T-helper 17 cell (primary cell): ENCODE data around the gene FAM118B. TPM values are rescaled to one million over a fixed set of nuclear protein-coding genes. Genes with fewer than 3 reads are reported as not detected.

Experiments
- ATAC-seq: fragments of 150-1000 bp; cut with Tn5 transposase; 2 replicates; pipeline ENCODE4 v1.10.0; 2021; ENCODE audit warnings: mild to moderate bottlenecking, moderate library complexity
- DNase-seq, 3 donors: peaks; one replicate each; pipeline versions ENCODE4 v3.0.0 to v3.0.0-alpha.2; 2020 to 2021
- H3K9me3 ChIP-seq: one replicate; pipeline ENCODE4 v1.7.0; 2013; ENCODE audit warnings: low read length, mild to moderate bottlenecking; ENCODE audit not compliant: control insufficient read depth, poor library complexity, severe bottlenecking
- H3K27ac Mint-ChIP-seq: one replicate; pipeline ENCODE4 v1.8.0; 2022; ENCODE audit warnings: mild to moderate bottlenecking, moderate library complexity, mixed read lengths
- H3K27me3 Mint-ChIP-seq: one replicate; pipeline ENCODE4 v1.8.0; 2022; ENCODE audit warnings: mixed read lengths
- H3K36me3 Mint-ChIP-seq: one replicate; pipeline ENCODE4 v1.8.0; 2022; ENCODE audit warnings: low read depth, mixed read lengths
- H3K4me1 Mint-ChIP-seq: one replicate; pipeline ENCODE4 v1.8.0; 2022; ENCODE audit warnings: mild to moderate bottlenecking, mixed read lengths
- H3K4me3 Mint-ChIP-seq: one replicate; pipeline ENCODE4 v1.8.0; 2022; ENCODE audit warnings: mild to moderate bottlenecking, moderate library complexity, mixed read lengths
- total RNA-seq, 4 donors: library from RNA in 2 of 4; stranded (reverse) in 2 of 4; gene quantifications; one replicate each; pipeline ENCODE4 v1.2.3 and lab custom pipeline; 2022 to 2026

The FAM118B gene
- total RNA-seq, 2 donors from 2014 or later = 2.5 to 2.8 TPM

DNA sequence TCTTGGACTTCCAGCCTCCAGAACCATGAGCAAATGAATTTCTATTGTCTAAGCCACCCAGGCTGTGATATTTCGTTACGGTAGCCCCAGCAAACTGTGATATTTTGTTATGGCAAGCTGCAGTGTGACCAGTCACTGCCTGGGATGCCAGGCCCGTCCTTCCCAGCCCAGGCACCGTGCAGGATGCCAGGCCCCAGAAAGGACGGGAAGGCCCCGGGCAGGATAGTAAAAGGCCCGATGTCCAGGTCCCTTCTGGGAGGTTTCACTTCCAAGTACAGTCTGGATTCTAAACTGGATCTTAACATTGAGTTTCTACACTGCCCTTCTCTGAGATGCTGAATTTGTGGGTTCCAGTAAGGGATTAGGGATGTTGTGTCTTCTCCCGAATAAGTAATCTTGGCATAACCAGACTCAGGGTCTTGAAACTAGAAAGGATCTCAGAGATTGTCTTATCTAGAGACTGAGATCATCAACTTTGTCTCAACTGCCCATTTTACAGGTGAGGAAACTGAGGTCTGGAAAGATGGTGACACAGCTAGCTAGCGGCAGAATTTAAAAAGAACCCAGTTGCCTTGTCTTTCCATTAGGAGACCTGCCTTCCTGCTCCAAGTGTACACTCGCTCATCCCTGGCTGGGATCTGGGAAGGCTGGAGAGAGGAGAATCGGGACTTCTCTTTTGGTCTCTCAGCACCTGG lies 20.1 kb upstream of the FAM118B start:
- H3K9me3 ChIP-seq = no peaks in the 10 kb centered on the region
- Mint-ChIP-seq H3K4me3 (no peak overlapping the region), H3K27ac (no peak overlapping the region), H3K36me3 (peaks cover 8% of the 10 kb centered on the region), H3K27me3 (no peaks in the 10 kb centered on the region), H3K4me1 (peaks cover 12% of the 10 kb centered on the region)
- no peak for DNase-seq
- no peak for ATAC-seq

DNA sequence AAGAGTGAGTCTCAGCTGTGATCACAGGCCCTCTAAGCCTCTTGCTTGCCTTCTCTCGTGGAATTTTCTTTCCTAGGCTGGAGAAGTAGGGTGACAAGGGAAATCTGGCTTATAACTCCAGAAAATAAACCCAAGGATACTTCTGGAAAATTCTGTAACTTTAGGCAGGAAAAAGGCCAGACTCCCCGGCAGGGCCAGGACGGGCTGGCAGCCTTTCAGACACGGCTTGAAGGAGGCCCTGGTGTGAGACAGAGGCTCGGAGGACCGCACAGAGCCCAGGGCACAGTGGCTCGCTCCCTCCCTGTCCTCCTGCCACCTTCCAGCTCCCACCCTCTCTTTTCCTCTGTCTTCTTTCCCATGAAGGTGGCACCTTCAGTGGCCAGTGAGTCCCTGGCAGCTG lies 19.2 kb upstream of the FAM118B start:
- H3K9me3 ChIP-seq = no peaks in the 10 kb centered on the region
- H3K36me3 Mint-ChIP-seq = peaks cover 6% of the 10 kb centered on the region
- no peaks in the 10 kb centered on the region for H3K27me3 Mint-ChIP-seq
- H3K4me3 Mint-ChIP-seq = no peak overlapping the region
- no peak overlapping the region for H3K27ac Mint-ChIP-seq
- H3K4me1 Mint-ChIP-seq = peaks cover 9% of the 10 kb centered on the region
- DNase-seq = no peak
- ATAC-seq = no peak

- no peak for DNase-seq
- Mint-ChIP-seq H3K27ac (no peak overlapping the region), H3K4me1 (peaks cover 9% of the 10 kb centered on the region), H3K4me3 (no peak overlapping the region), H3K36me3 (peaks cover 10% of the 10 kb centered on the region), H3K27me3 (no peaks in the 10 kb centered on the region)
- H3K9me3 ChIP-seq = no peaks in the 10 kb centered on the region
- ATAC-seq = no peak
These were observed 18.5 kb upstream of the FAM118B start for GRCh38 chr11:126193038-126193478.

DNA sequence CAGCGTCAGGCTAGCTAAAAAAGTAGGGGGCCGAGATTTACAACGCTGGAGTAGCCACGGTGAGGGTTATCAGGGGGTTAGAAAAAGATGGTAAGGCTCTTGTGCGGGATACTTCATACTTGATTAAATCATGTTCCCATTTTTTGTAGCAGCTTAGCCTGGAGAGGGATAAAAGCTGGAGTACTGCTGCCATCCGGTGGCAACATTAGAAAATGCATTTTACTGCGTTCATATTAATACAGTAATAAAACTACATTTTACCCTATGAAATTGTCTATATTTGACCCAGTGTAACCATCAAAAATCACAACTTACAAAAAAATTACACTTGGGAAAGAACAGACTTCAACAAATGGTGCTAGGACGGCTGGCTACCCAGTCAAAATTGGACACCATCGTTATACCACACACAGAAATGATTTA lies 17.4 kb upstream of the FAM118B start:
- Mint-ChIP-seq H3K27ac (no peak overlapping the region), H3K27me3 (no peaks in the 10 kb centered on the region), H3K4me1 (peaks cover 3% of the 10 kb centered on the region), H3K36me3 (peaks cover 11% of the 10 kb centered on the region), H3K4me3 (no peak overlapping the region)
- H3K9me3 ChIP-seq = no peaks in the 10 kb centered on the region
- ATAC-seq (no peak), DNase-seq (no peak)

- no peaks in the 10 kb centered on the region for H3K9me3 ChIP-seq
- Mint-ChIP-seq H3K27me3 (no peaks in the 10 kb centered on the region), H3K36me3 (peaks cover 11% of the 10 kb centered on the region), H3K27ac (peak overlapping the region; percentile 54), H3K4me1 (peaks cover 3% of the 10 kb centered on the region), H3K4me3 (no peak overlapping the region)
- no peak for ATAC-seq
- DNase-seq = no peak
These were observed 16.5 kb upstream of the FAM118B start for GRCh38 chr11:126195119-126195518.

GRCh38 chr11:126197277-126197939 lies 14.2 kb upstream of the FAM118B start:
- Mint-ChIP-seq H3K27me3 (no peaks in the 10 kb centered on the region), H3K4me1 (peaks cover 3% of the 10 kb centered on the region), H3K27ac (no peak overlapping the region), H3K36me3 (peaks cover 17% of the 10 kb centered on the region), H3K4me3 (no peak overlapping the region)
- DNase-seq (no peak), ATAC-seq (no peak)
- H3K9me3 ChIP-seq = no peaks in the 10 kb centered on the region

GRCh38 chr11:126198648-126199047 lies 12.9 kb upstream of the FAM118B start:
- Mint-ChIP-seq H3K36me3 (peaks cover 17% of the 10 kb centered on the region), H3K27ac (no peak overlapping the region), H3K4me1 (peaks cover 3% of the 10 kb centered on the region), H3K27me3 (no peaks in the 10 kb centered on the region), H3K4me3 (no peak overlapping the region)
- H3K9me3 ChIP-seq = no peaks in the 10 kb centered on the region
- DNase-seq = no peak
- no peak for ATAC-seq

GRCh38 chr11:126202646-126203359 lies 8.8 kb upstream of the FAM118B start:
- no peak for ATAC-seq

GRCh38 chr11:126205359-126205758 lies 6.2 kb upstream of the FAM118B start:
- Mint-ChIP-seq H3K4me3 (no peak overlapping the region), H3K4me1 (peaks cover 4% of the 10 kb centered on the region), H3K27ac (no peak overlapping the region), H3K27me3 (no peaks in the 10 kb centered on the region), H3K36me3 (peaks cover 11% of the 10 kb centered on the region)
- ATAC-seq (no peak), DNase-seq (no peak)
- H3K9me3 ChIP-seq = no peaks in the 10 kb centered on the region

More at GRCh38 chr11:126202646-126203359, 8.8 kb upstream of the FAM118B start:
- Mint-ChIP-seq H3K4me3 (no peak overlapping the region), H3K4me1 (peaks cover 2% of the 10 kb centered on the region), H3K36me3 (peaks cover 16% of the 10 kb centered on the region), H3K27me3 (no peaks in the 10 kb centered on the region), H3K27ac (no peak overlapping the region)
- DNase-seq = no peak
- H3K9me3 ChIP-seq = no peaks in the 10 kb centered on the region

- peaks cover 9% of the 10 kb centered on the region for H3K36me3 Mint-ChIP-seq
- no peak overlapping the region for H3K27ac Mint-ChIP-seq
- no peaks in the 10 kb centered on the region for H3K27me3 Mint-ChIP-seq
These were observed 3.7 kb upstream of the FAM118B start for GRCh38 chr11:126207896-126208295.

DNA sequence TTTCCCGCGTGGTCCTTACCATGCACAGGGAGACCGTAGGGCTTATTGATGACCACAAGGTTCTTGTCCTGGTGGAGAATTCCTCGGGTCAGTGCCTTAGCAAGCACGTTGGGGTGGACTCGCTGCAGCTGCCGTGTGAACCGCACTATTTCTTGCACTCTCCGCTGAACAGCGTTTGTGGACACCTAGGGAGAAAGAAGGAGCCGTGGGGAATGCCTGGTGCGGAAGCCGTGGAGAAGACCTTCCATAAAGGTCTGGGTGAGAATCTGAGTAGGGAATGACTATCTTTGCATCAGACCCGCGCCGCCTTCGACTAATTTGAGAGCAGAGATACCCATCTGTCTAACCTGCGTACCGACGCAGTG lies 729 bp upstream of the FAM118B start:
- DNase-seq (no peak), ATAC-seq (no peak)
- Mint-ChIP-seq H3K36me3 (peaks cover 6% of the 10 kb centered on the region), H3K4me3 (peak overlapping the region; percentile 99), H3K4me1 (peaks cover 29% of the 10 kb centered on the region), H3K27me3 (no peaks in the 10 kb centered on the region), H3K27ac (peak overlapping the region; percentile 97)
- no peaks in the 10 kb centered on the region for H3K9me3 ChIP-seq

More at GRCh38 chr11:126207896-126208295, 3.7 kb upstream of the FAM118B start:
- DNase-seq = no peak
- H3K4me1 Mint-ChIP-seq = peaks cover 24% of the 10 kb centered on the region
- H3K9me3 ChIP-seq = no peaks in the 10 kb centered on the region
- H3K4me3 Mint-ChIP-seq = no peak overlapping the region
- no peak for ATAC-seq

GRCh38 chr11:126212089-126212660 lies 593 bp downstream of the FAM118B start:
- ATAC-seq = no peak
- H3K4me3 Mint-ChIP-seq = peak overlapping the region; percentile 99
- H3K4me1 Mint-ChIP-seq = peaks cover 31% of the 10 kb centered on the region
- H3K27ac Mint-ChIP-seq = peak overlapping the region; percentile 97
- no peaks in the 10 kb centered on the region for H3K9me3 ChIP-seq
- no peaks in the 10 kb centered on the region for H3K27me3 Mint-ChIP-seq
- no peak for DNase-seq
- H3K36me3 Mint-ChIP-seq = peaks cover 4% of the 10 kb centered on the region

DNA sequence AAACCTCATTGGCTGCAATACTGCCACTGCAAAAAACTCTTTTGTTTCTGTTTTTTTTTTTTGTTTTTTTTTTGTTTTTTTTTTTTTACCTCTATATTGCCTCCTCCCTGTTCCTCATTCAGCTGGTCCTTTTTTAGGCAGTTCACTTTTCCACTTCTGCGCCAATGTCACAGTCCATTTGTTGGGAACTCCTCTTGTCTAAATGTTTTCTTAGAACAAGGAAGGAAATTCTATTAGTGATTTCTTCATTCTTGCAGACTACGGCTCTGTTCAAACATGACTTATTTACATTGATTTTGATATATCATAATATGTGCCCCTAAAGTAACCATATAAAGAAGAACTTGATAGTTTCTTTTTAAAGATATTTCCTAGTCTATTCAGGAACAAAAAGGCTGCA lies 2.9 kb downstream of the FAM118B start:
- Mint-ChIP-seq H3K27ac (no peak overlapping the region), H3K36me3 (peaks cover 4% of the 10 kb centered on the region), H3K4me1 (peaks cover 46% of the 10 kb centered on the region), H3K27me3 (no peaks in the 10 kb centered on the region), H3K4me3 (no peak overlapping the region)
- ATAC-seq = no peak
- H3K9me3 ChIP-seq = no peaks in the 10 kb centered on the region
- no peak for DNase-seq
